Mesendoderm (in vitro differentiated cells): ENCODE results near the gene LRP2.

Experiments used
- DNase-seq: peaks from one replicate; pipeline ENCODE4 v3.0.0; 2013
- H2AK5ac ChIP-seq: 2 replicates; pipeline ENCODE4 v1.6.1; 2013; ENCODE audit warnings: low read length, inconsistent platforms
- H2BK120ac ChIP-seq: 2 replicates; pipeline ENCODE4 v1.6.1; 2013; ENCODE audit warnings: low read depth, mild to moderate bottlenecking, low read length, moderate library complexity, mixed read lengths
- H2BK15ac ChIP-seq: replicated peaks from 2 replicates; pipeline ENCODE4 v1.6.1; 2013; ENCODE audit warnings: low read depth, mild to moderate bottlenecking, moderate library complexity
- H2BK5ac ChIP-seq: 2 replicates; pipeline ENCODE4 v1.6.1; 2013; ENCODE audit warnings: low read length, inconsistent platforms
- H3K18ac ChIP-seq: 2 replicates; pipeline ENCODE4 v1.6.1; 2013; ENCODE audit warnings: mild to moderate bottlenecking, low read length, mixed read lengths
- H3K23ac ChIP-seq: one replicate; pipeline ENCODE4 v1.6.1; 2013; ENCODE audit warnings: low read length
- H3K27ac ChIP-seq: 2 replicates; pipeline ENCODE4 v1.5.1; 2013; ENCODE audit warnings: low read depth, mild to moderate bottlenecking, inconsistent platforms, low read length, moderate library complexity
- H3K27me3 ChIP-seq: 2 replicates; pipeline ENCODE4 v1.6.1; 2013; ENCODE audit warnings: low read length, control low read depth, mild to moderate bottlenecking, inconsistent platforms; ENCODE audit not compliant: insufficient read depth, poor library complexity
- H3K36me3 ChIP-seq: 2 replicates; pipeline ENCODE4 v1.6.1; 2013; ENCODE audit warnings: low read length, inconsistent platforms; ENCODE audit not compliant: control insufficient read depth, insufficient read depth
- H3K4ac ChIP-seq: one replicate; pipeline ENCODE4 v1.6.1; 2013; ENCODE audit warnings: low read depth, mild to moderate bottlenecking, low read length, moderate library complexity
- H3K4me1 ChIP-seq: 2 replicates; pipeline ENCODE4 v1.6.1; 2013; ENCODE audit warnings: low read depth, low read length, inconsistent platforms; ENCODE audit not compliant: control insufficient read depth
- H3K4me2 ChIP-seq: 2 replicates; pipeline ENCODE4 v1.6.1; 2013; ENCODE audit warnings: low read length
- H3K4me3 ChIP-seq: 2 replicates; pipeline ENCODE4 v1.5.1; 2013; ENCODE audit warnings: mild to moderate bottlenecking, low read length
- H3K56ac ChIP-seq: one replicate; pipeline ENCODE4 v1.6.1; 2013; ENCODE audit warnings: low read length
- H3K79me1 ChIP-seq: 2 replicates; pipeline ENCODE4 v1.6.1; 2013; ENCODE audit warnings: low read length, inconsistent platforms
- H3K79me2 ChIP-seq: 2 replicates; pipeline ENCODE4 v1.6.1; 2013; ENCODE audit warnings: mild to moderate bottlenecking, low read length; ENCODE audit not compliant: control insufficient read depth, insufficient read depth
- H3K9ac ChIP-seq: 2 replicates; pipeline ENCODE4 v1.6.1; 2013; ENCODE audit warnings: low read length, inconsistent platforms
- H4K5ac ChIP-seq: one replicate; pipeline ENCODE4 v1.6.1; 2013; ENCODE audit warnings: low read length
- H4K8ac ChIP-seq: one replicate; pipeline ENCODE4 v1.6.1; 2013; ENCODE audit warnings: low read depth, mild to moderate bottlenecking, control low read depth, low read length, moderate library complexity
- WGBS: extraction: QIAGEN DNeasy Blood & Tissue Kit; methylation state at CpG from one replicate; pipeline ENCODE4 v1.1.7; 2013; ENCODE audit warnings: low lambda C conversion rate, missing lambda C conversion rate; ENCODE audit not compliant: insufficient coverage; ENCODE audit errors: extremely low coverage; 5-methylcytosine and 5-hydroxymethylcytosine counted together

The LRP2 gene

DNA sequence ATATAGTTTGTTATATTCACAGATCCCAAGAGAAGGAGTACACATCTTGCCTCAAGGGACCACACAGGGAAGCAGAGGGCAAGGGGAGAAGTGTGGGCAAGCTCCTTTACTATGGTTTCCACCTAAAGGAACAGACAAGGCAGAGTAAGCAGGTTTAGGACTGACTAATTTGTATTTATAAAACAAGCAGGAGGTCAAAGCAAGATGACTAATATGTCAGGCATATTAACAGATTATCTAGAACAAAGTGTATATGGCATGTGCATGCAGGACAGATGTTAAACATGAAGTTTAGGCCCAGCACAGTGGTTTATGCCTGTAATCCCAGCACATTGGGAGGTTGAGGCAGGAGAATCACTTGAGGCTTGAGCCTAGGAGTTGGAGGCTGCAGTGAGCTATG is 3.7 kb upstream of the LRP2 start:
- no peak overlapping the region for H3K9ac ChIP-seq
- H3K56ac ChIP-seq, result no peak overlapping the region
- no peak overlapping the region for H3K4ac ChIP-seq
- no peaks in the 10 kb centered on the region for H3K36me3 ChIP-seq
- H3K79me2 ChIP-seq, result no peaks in the 10 kb centered on the region
- no peak overlapping the region for H4K8ac ChIP-seq
- H3K18ac ChIP-seq, result no peak overlapping the region
- H3K27ac ChIP-seq, result no peak overlapping the region
- no peak overlapping the region for H3K23ac ChIP-seq
- peaks cover 22% of the 10 kb centered on the region for H3K27me3 ChIP-seq
- no peaks in the 10 kb centered on the region for H3K79me1 ChIP-seq
- no peaks in the 10 kb centered on the region for H3K4me1 ChIP-seq
- H2BK5ac ChIP-seq, result no peak overlapping the region
- H2BK120ac ChIP-seq, result no peak overlapping the region
- H2AK5ac ChIP-seq, result no peak overlapping the region
- no peak for DNase-seq
- H2BK15ac ChIP-seq, result no peak overlapping the region
- H3K4me2 ChIP-seq, result no peak overlapping the region
- no peak overlapping the region for H4K5ac ChIP-seq
- H3K4me3 ChIP-seq, result no peak overlapping the region

DNA sequence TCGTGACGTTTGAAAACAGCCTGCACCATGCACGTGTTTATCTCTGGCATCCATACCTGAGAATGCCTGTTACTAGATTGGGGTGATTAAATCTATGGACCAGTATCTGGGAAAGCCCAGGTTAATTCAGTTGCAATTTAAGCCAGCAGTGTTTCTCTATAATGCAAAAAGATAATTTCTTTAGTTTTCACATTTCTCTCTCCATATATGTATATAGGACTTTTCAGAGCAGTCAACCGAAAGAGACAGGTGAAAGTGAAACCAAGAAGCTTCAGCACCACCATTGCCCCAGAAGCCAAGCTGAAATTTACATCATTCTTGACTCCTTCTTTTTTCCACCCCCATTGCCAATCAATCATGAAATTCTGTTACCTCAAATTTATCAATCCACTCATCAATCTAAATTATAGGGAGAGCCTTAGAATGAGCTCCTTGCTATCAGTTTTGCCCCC is 2.7 kb upstream of the LRP2 start:
- no peak overlapping the region for H3K4me3 ChIP-seq
- H3K36me3 ChIP-seq, result no peaks in the 10 kb centered on the region
- no peak overlapping the region for H3K18ac ChIP-seq
- H3K4ac ChIP-seq, result no peak overlapping the region
- H3K79me1 ChIP-seq, result no peaks in the 10 kb centered on the region
- no peak overlapping the region for H3K27ac ChIP-seq
- H3K56ac ChIP-seq, result no peak overlapping the region
- no peak overlapping the region for H2BK120ac ChIP-seq
- no peaks in the 10 kb centered on the region for H3K4me1 ChIP-seq
- no peak for DNase-seq
- H2AK5ac ChIP-seq, result no peak overlapping the region
- H4K5ac ChIP-seq, result no peak overlapping the region
- H4K8ac ChIP-seq, result no peak overlapping the region
- no peaks in the 10 kb centered on the region for H3K79me2 ChIP-seq
- H3K4me2 ChIP-seq, result peak overlapping the region; percentile 42
- H2BK5ac ChIP-seq, result no peak overlapping the region
- no peak overlapping the region for H3K9ac ChIP-seq
- WGBS, result no CpG with 5 or more reads among the region's 4 CpGs
- H3K27me3 ChIP-seq, result peaks cover 28% of the 10 kb centered on the region
- no peak overlapping the region for H3K23ac ChIP-seq
- no peak overlapping the region for H2BK15ac ChIP-seq

DNA sequence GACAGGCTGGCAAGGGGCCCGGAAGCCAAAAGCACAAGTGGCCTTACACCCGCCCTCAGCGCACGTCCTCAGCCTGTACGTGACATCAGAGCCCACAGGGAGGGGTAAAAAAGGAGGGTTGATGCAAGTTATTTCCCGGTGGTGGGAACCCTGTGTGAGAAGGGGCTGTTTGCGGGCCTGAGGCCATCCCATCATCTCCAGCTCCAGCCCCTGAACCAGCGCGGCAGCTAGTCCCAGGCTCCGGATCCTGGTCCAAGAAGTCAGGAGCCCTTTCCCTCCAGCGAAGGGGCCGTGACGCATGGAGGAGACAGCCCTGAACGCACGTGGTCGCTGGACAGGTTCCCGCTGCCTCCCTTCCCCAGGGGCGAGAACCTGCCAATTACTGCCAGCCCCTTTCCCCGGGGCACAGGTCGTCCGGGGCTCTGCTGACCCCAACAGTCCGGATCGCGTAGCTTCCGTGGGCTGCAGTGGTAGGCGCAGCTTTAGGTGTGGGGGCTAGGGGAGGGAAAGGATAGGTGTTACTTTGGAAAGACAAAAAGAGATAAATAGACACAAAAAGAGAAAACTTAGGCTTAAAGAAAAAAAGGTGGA is 1.3 kb upstream of the LRP2 start:
- H3K4me2 ChIP-seq, result peak overlapping the region; percentile 12
- no peak overlapping the region for H4K8ac ChIP-seq
- no peaks in the 10 kb centered on the region for H3K4me1 ChIP-seq
- no peak overlapping the region for H2BK15ac ChIP-seq
- H3K27ac ChIP-seq, result no peak overlapping the region
- H3K4ac ChIP-seq, result no peak overlapping the region
- H4K5ac ChIP-seq, result no peak overlapping the region
- no peaks in the 10 kb centered on the region for H3K36me3 ChIP-seq
- H3K27me3 ChIP-seq, result peaks cover 28% of the 10 kb centered on the region
- H3K18ac ChIP-seq, result no peak overlapping the region
- no CpG with 5 or more reads among the region's 26 CpGs for WGBS
- no peak overlapping the region for H2AK5ac ChIP-seq
- H3K79me2 ChIP-seq, result no peaks in the 10 kb centered on the region
- H2BK120ac ChIP-seq, result no peak overlapping the region
- peak; percentile 53 for DNase-seq
- no peak overlapping the region for H3K23ac ChIP-seq
- no peak overlapping the region for H3K9ac ChIP-seq
- H3K4me3 ChIP-seq, result no peak overlapping the region
- no peak overlapping the region for H2BK5ac ChIP-seq
- peak overlapping the region; percentile 12 for H3K56ac ChIP-seq
- H3K79me1 ChIP-seq, result no peaks in the 10 kb centered on the region

DNA sequence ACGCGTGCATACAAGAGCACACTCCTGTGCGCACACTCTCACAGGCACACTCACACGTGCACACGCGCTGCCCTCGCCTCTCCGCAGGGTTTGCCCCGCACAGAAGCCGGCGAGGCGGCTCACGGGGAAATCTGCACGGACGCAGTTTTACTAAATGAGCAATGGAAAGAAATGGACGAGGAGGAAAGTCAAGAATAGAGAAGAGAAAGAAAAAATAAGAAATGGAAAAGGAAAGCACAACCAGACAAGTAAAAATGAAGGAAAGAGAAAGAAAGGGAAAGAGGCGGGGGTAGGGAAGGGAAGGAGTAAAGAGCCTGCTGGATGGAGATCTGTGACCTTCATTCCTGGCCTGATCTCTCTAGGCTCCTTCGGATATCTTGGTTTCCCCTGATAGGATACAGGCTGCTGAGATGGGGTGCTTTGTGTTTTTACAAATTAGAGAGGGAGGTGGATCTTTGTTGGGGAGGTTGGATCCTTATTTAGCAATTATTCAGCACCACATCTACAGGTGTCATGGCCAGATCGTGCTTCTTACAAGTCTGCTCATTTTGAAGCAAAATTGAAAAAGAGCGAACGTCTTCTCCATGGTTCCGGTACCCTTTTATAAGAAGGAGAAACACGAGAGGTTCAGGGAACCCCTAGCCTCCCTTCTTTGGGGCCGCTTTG is 693 bp upstream of the LRP2 start:
- Histone ChIP-seq H3K4me2 (peak overlapping the region; percentile 6), H4K5ac (no peak overlapping the region), H3K9ac (no peak overlapping the region), H2BK5ac (no peak overlapping the region), H3K79me1 (no peaks in the 10 kb centered on the region), H2BK120ac (no peak overlapping the region), H3K27ac (no peak overlapping the region), H3K79me2 (no peaks in the 10 kb centered on the region), H4K8ac (no peak overlapping the region), H3K4me3 (no peak overlapping the region), H3K18ac (no peak overlapping the region), H3K4ac (no peak overlapping the region), H2BK15ac (no peak overlapping the region), H3K27me3 (peaks cover 28% of the 10 kb centered on the region), H3K23ac (peak overlapping the region; percentile 35), H2AK5ac (no peak overlapping the region), H3K56ac (no peak overlapping the region), H3K36me3 (no peaks in the 10 kb centered on the region), H3K4me1 (no peaks in the 10 kb centered on the region)
- DNase-seq, result peak; percentile 19
- no CpG with 5 or more reads among the region's 24 CpGs for WGBS

DNA sequence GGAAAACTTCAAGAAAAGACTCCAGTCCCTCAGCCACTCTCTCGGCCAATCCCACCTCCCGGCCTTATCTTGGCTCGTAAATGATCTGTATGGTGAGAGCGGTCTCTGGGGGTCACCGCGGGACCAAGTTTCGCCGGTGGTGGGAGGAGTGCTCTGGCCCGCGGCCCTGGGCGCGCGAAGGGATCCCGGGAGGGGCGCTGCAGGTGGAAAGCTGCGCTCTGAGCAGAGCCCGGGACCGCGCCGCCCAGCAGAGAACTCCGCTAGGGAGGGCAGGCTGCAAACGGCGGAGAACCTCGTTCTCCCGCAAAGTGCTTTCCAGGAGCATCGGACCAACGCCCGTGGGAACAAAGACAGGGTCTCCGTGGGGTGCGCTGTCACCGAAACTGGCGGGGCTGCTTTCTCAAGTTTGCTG is 622 bp downstream of the LRP2 start:
- WGBS, result no CpG with 5 or more reads among the region's 32 CpGs
- no peaks in the 10 kb centered on the region for H3K79me2 ChIP-seq
- no peak overlapping the region for H2BK120ac ChIP-seq
- H3K4me1 ChIP-seq, result no peaks in the 10 kb centered on the region
- H3K27ac ChIP-seq, result no peak overlapping the region
- H3K18ac ChIP-seq, result no peak overlapping the region
- no peaks in the 10 kb centered on the region for H3K79me1 ChIP-seq
- H3K4ac ChIP-seq, result no peak overlapping the region
- H2BK15ac ChIP-seq, result no peak overlapping the region
- H3K27me3 ChIP-seq, result peaks cover 28% of the 10 kb centered on the region
- H4K5ac ChIP-seq, result no peak overlapping the region
- no peak overlapping the region for H4K8ac ChIP-seq
- H3K4me3 ChIP-seq, result no peak overlapping the region
- no peak overlapping the region for H2AK5ac ChIP-seq
- no peak overlapping the region for H3K23ac ChIP-seq
- no peak overlapping the region for H3K9ac ChIP-seq
- no peaks in the 10 kb centered on the region for H3K36me3 ChIP-seq
- H3K4me2 ChIP-seq, result peak overlapping the region; percentile 50
- peak; percentile 63 for DNase-seq
- peak overlapping the region; percentile 37 for H3K56ac ChIP-seq
- no peak overlapping the region for H2BK5ac ChIP-seq
